ENCODE results near the gene CENPL.

CENPL gene

GRCh38 chr1:173753830-173754229, 70.9 kb downstream of the CENPL start:
- DNase-seq = no peak

Measured in NCI-H1436 treated with DMSO at 0.1 percent for 48 hours (cell line).